IMR-90 (cell line): ENCODE data around the gene FAM219A.

Source experiments
- CEBPB ChIP-seq: IDR thresholded peaks from 2 replicates; pipeline ENCODE4 v1.6.1; 2012; ENCODE audit warnings: low read depth, low read length, improper control_type of control experiment
- FOS ChIP-seq: fragments of 150-350 bp; IDR thresholded peaks from 2 replicates; pipeline ENCODE4 v1.6.1; 2016; ENCODE audit warnings: low read depth, low read length
- MXI1 ChIP-seq: IDR thresholded peaks from 2 replicates; pipeline ENCODE4 v1.6.1; 2012; ENCODE audit warnings: low read depth, mild to moderate bottlenecking, low read length, moderate library complexity, borderline replicate concordance
- POLR2A ChIP-seq: IDR thresholded peaks from 2 replicates; pipeline ENCODE4 v1.6.1; 2012; ENCODE audit warnings: mild to moderate bottlenecking, low read depth, low read length
- RAD21 ChIP-seq: IDR thresholded peaks from 2 replicates; pipeline ENCODE4 v1.6.1; 2012; ENCODE audit warnings: low read length, improper control_type of control experiment
- RCOR1 ChIP-seq: IDR thresholded peaks from 2 replicates; pipeline ENCODE4 v1.6.1; 2012; ENCODE audit warnings: mild to moderate bottlenecking, low read length, improper control_type of control experiment; ENCODE audit not compliant: insufficient replicate concordance
- RFX5 ChIP-seq: IDR thresholded peaks from 2 replicates; pipeline ENCODE4 v1.8.0; 2012; ENCODE audit warnings: low read depth, mild to moderate bottlenecking, low read length, moderate library complexity
- SMC3 ChIP-seq: fragments of 150-350 bp; IDR thresholded peaks from 2 replicates; pipeline ENCODE4 v1.6.1; 2016; ENCODE audit warnings: low read depth, mild to moderate bottlenecking, antibody characterized with exemption, low read length, moderate library complexity
- TF ChIP-seq, protein P1 (sequence below): conservative IDR thresholded peaks from 2 replicates; pipeline ENCODE4 v1.5.1; 2012; ENCODE audit warnings: mild to moderate bottlenecking, low read depth, low read length, improper control_type of control experiment

DNA sequence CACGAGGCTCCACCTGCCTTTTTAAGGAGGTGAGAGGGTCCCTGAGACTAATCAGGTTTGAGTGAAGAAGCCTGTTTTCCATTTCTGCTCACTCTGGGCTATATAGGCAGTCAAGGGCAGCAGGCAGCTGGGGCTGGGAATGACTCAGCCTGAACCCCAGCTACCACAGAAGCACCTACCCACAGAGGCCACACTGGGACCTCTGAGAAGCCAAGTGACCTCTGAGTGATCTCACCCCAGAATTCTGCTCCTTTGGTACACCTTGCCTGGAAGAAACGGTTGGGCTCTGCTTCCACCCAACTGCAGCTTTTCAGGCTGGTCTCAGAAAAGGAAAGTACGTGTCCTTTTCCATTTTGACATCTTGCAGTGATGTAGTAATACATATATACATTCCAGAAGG, 6.8 kb downstream of the FAM219A start:
- TF ChIP-seq POLR2A (no peak), RCOR1 (no peak), CEBPB (no peak), RAD21 (no peak), MXI1 (no peak), FOS (peak; percentile 20; the same call in 1 of the 2 replicates), RFX5 (no peak), SMC3 (no peak)
- TF ChIP-seq, protein P1, sequence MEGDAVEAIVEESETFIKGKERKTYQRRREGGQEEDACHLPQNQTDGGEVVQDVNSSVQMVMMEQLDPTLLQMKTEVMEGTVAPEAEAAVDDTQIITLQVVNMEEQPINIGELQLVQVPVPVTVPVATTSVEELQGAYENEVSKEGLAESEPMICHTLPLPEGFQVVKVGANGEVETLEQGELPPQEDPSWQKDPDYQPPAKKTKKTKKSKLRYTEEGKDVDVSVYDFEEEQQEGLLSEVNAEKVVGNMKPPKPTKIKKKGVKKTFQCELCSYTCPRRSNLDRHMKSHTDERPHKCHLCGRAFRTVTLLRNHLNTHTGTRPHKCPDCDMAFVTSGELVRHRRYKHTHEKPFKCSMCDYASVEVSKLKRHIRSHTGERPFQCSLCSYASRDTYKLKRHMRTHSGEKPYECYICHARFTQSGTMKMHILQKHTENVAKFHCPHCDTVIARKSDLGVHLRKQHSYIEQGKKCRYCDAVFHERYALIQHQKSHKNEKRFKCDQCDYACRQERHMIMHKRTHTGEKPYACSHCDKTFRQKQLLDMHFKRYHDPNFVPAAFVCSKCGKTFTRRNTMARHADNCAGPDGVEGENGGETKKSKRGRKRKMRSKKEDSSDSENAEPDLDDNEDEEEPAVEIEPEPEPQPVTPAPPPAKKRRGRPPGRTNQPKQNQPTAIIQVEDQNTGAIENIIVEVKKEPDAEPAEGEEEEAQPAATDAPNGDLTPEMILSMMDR: no peak
